ENCODE measurements around the gene NUPR1.
"Not testable (repeated sequence)": the region's sequence is repeated elsewhere in the genome, so short reads cannot be mapped to it uniquely, and the experiment has no call there.

Gene NUPR1

GRCh38 chr16:28538733-28539596 is at the start of gene NUPR1:
Gene NUPR1, minus strand, starts transcription at chr16:28538974. Its CDS starts 67 bp downstream, at chr16:28538907.
- no peak for DNase-seq

- no peak for DNase-seq
Observed at GRCh38 chr16:28587386-28587785, 48.6 kb upstream of the NUPR1 start.

GRCh38 chr16:28586466-28586865 is 47.7 kb upstream of the NUPR1 start:
- DNase-seq, result no peak

GRCh38 chr16:28585674-28586073 is 46.9 kb upstream of the NUPR1 start:
- DNase-seq, result no peak

- DNase-seq, result no peak
Observed at GRCh38 chr16:28580726-28581315, 42.0 kb upstream of the NUPR1 start.

- DNase-seq, result no peak
Observed at GRCh38 chr16:28575446-28576109, 36.8 kb upstream of the NUPR1 start.

GRCh38 chr16:28574925-28575324 is 36.2 kb upstream of the NUPR1 start:
- no peak for DNase-seq

- no peak for DNase-seq
Observed at GRCh38 chr16:28573738-28574718, 35.3 kb upstream of the NUPR1 start.

GRCh38 chr16:28572696-28573510 is 34.1 kb upstream of the NUPR1 start:
- no peak for DNase-seq

- no peak for DNase-seq
Observed at GRCh38 chr16:28569968-28570752, 31.4 kb upstream of the NUPR1 start.

GRCh38 chr16:28569021-28569420 is 30.2 kb upstream of the NUPR1 start:
- no peak for DNase-seq

- DNase-seq, result no peak
Observed at GRCh38 chr16:28567292-28567691, 28.5 kb upstream of the NUPR1 start.

GRCh38 chr16:28566233-28566925 is 27.6 kb upstream of the NUPR1 start:
- not testable (repeated sequence) for DNase-seq

GRCh38 chr16:28563218-28563617 is 24.4 kb upstream of the NUPR1 start:
- DNase-seq, result no peak

- no peak for DNase-seq
Observed at GRCh38 chr16:28562199-28562598, 23.4 kb upstream of the NUPR1 start.

- DNase-seq, result no peak
Observed at GRCh38 chr16:28561557-28562187, 22.9 kb upstream of the NUPR1 start.

- DNase-seq, result no peak
Observed at GRCh38 chr16:28558456-28558855, 19.7 kb upstream of the NUPR1 start.

GRCh38 chr16:28556914-28557320 is 18.1 kb upstream of the NUPR1 start:
- no peak for DNase-seq

GRCh38 chr16:28555561-28555960 is 16.8 kb upstream of the NUPR1 start:
- DNase-seq, result no peak

Data from CD4-positive, alpha-beta T cell treated with Interleukin-17A for 4 hours (primary cell).